ENCODE measurements around the gene TTBK2.

Gene TTBK2

GRCh38 chr15:42845581-42845980 is 75.0 kb downstream of the TTBK2 start:
- Histone ChIP-seq H3K27ac (ENCODE audit: low read length, poor library complexity, severe bottlenecking) (no peak overlapping the region), H2AK5ac (ENCODE audit: low read length, severe bottlenecking) (no peak overlapping the region), H2BK5ac (ENCODE audit: low read depth, low read length, poor library complexity, severe bottlenecking) (no peak overlapping the region), H3K23ac (ENCODE audit: low read length in 2 of 2) (no peak overlapping the region), H2AFZ (ENCODE audit: low read depth, low read length) (no peak overlapping the region), H3K18ac (ENCODE audit: low read depth in 1 of 2, low read length in 2 of 2) (no peak overlapping the region), H3K4me3 (ENCODE audit: insufficient read depth in 1 of 2, low read depth in 1 of 2, low read length in 2 of 2) (no peak overlapping the region), H2BK120ac (ENCODE audit: low read depth, low read length) (no peak overlapping the region), H3K4me1 (ENCODE audit: control insufficient read depth, insufficient read depth, low read depth, low read length) (no peaks in the 10 kb centered on the region), H4K91ac (ENCODE audit: low read length) (no peak overlapping the region), H3K4ac (ENCODE audit: low read depth in 1 of 2, low read length in 2 of 2) (no peak overlapping the region), H3K4me2 (ENCODE audit: low read length, poor library complexity, severe bottlenecking) (no peak overlapping the region), H3K9ac (ENCODE audit: low read length) (no peak overlapping the region), H2BK12ac (ENCODE audit: low read length in 2 of 2) (no peak overlapping the region), H3K14ac (ENCODE audit: low read length in 2 of 2) (no peak overlapping the region), H4K8ac (ENCODE audit: low read length) (no peak overlapping the region), H3K79me1 (replicated peaks; ENCODE audit: low read length, poor library complexity, severe bottlenecking) (peaks cover 5% of the 10 kb centered on the region), H2BK15ac (ENCODE audit: low read depth, poor library complexity, severe bottlenecking) (no peak overlapping the region), H3K36me3 (ENCODE audit: control insufficient read depth in 1 of 2, insufficient read depth in 2 of 2, low read depth in 1 of 2, low read length in 2 of 2) (peaks cover 0 to 4% of the 10 kb centered on the region in 2 experiments), H3K9me3 (ENCODE audit: control insufficient read depth, low read length) (peaks cover 11% of the 10 kb centered on the region), H3K27me3 (ENCODE audit: control insufficient read depth in 1 of 2, insufficient read depth in 1 of 2, low read length in 2 of 2) (no peaks in the 10 kb centered on the region)
- DNase-seq = no peak
- 96% methylated on average over 3 of the region's 5 CpGs for WGBS

GRCh38 chr15:42843699-42844098 is 76.9 kb downstream of the TTBK2 start:
- H4K91ac ChIP-seq (ENCODE audit: low read length) = no peak overlapping the region
- no peaks in the 10 kb centered on the region for H3K27me3 ChIP-seq (ENCODE audit: control insufficient read depth in 1 of 2, insufficient read depth in 1 of 2, low read length in 2 of 2)
- H3K36me3 ChIP-seq (ENCODE audit: control insufficient read depth in 1 of 2, insufficient read depth in 2 of 2, low read depth in 1 of 2, low read length in 2 of 2) = peaks cover 0 to 5% of the 10 kb centered on the region in 2 experiments
- no peak overlapping the region for H3K9ac ChIP-seq (ENCODE audit: low read length)
- no peak overlapping the region for H2AK5ac ChIP-seq (ENCODE audit: low read length, severe bottlenecking)
- no peak overlapping the region for H2BK5ac ChIP-seq (ENCODE audit: low read depth, low read length, poor library complexity, severe bottlenecking)
- no peak overlapping the region for H3K4ac ChIP-seq (ENCODE audit: low read depth in 1 of 2, low read length in 2 of 2)
- H3K9me3 ChIP-seq (ENCODE audit: control insufficient read depth, low read length) = peaks cover 11% of the 10 kb centered on the region
- no peaks in the 10 kb centered on the region for H3K4me1 ChIP-seq (ENCODE audit: control insufficient read depth, insufficient read depth, low read depth, low read length)
- no peak overlapping the region for H2AFZ ChIP-seq (ENCODE audit: low read depth, low read length)
- no peak overlapping the region for H3K27ac ChIP-seq (ENCODE audit: low read length, poor library complexity, severe bottlenecking)
- H3K4me3 ChIP-seq (ENCODE audit: insufficient read depth in 1 of 2, low read depth in 1 of 2, low read length in 2 of 2) = no peak overlapping the region
- no peak overlapping the region for H3K14ac ChIP-seq (ENCODE audit: low read length in 2 of 2)
- no peak overlapping the region for H4K8ac ChIP-seq (ENCODE audit: low read length)
- H2BK12ac ChIP-seq (ENCODE audit: low read length in 2 of 2) = no peak overlapping the region
- H3K23ac ChIP-seq (ENCODE audit: low read length in 2 of 2) = no peak overlapping the region
- DNase-seq = no peak
- peaks cover 3% of the 10 kb centered on the region for H3K79me1 ChIP-seq (replicated peaks; ENCODE audit: low read length, poor library complexity, severe bottlenecking)
- H3K4me2 ChIP-seq (ENCODE audit: low read length, poor library complexity, severe bottlenecking) = no peak overlapping the region
- H2BK120ac ChIP-seq (ENCODE audit: low read depth, low read length) = no peak overlapping the region
- H2BK15ac ChIP-seq (ENCODE audit: low read depth, poor library complexity, severe bottlenecking) = no peak overlapping the region
- no peak overlapping the region for H3K18ac ChIP-seq (ENCODE audit: low read depth in 1 of 2, low read length in 2 of 2)
- WGBS = 89% methylated on average over 1 of the region's 4 CpGs

GRCh38 chr15:42836251-42836650 is 84.3 kb downstream of the TTBK2 start:
- H3K4me1 ChIP-seq (ENCODE audit: control insufficient read depth, insufficient read depth, low read depth, low read length) = no peaks in the 10 kb centered on the region
- no peak overlapping the region for H4K91ac ChIP-seq (ENCODE audit: low read length)
- no peak overlapping the region for H3K14ac ChIP-seq (ENCODE audit: low read length in 2 of 2)

GRCh38 chr15:42832576-42832975 is 88.0 kb downstream of the TTBK2 start:
- H2AFZ ChIP-seq (ENCODE audit: low read depth, low read length) = no peak overlapping the region
- no peak overlapping the region for H3K9ac ChIP-seq (ENCODE audit: low read length)
- no peaks in the 10 kb centered on the region for H3K27me3 ChIP-seq (ENCODE audit: control insufficient read depth in 1 of 2, insufficient read depth in 1 of 2, low read length in 2 of 2)
- 21% methylated on average over 3 of the region's 5 CpGs for WGBS
- H3K4me1 ChIP-seq (ENCODE audit: control insufficient read depth, insufficient read depth, low read depth, low read length) = no peaks in the 10 kb centered on the region
- H3K14ac ChIP-seq (ENCODE audit: low read length in 2 of 2) = no peak overlapping the region
- no peak overlapping the region for H2BK5ac ChIP-seq (ENCODE audit: low read depth, low read length, poor library complexity, severe bottlenecking)
- H3K4ac ChIP-seq (ENCODE audit: low read depth in 1 of 2, low read length in 2 of 2) = no peak overlapping the region
- H3K4me3 ChIP-seq (ENCODE audit: insufficient read depth in 1 of 2, low read depth in 1 of 2, low read length in 2 of 2) = no peak overlapping the region
- H3K4me2 ChIP-seq (ENCODE audit: low read length, poor library complexity, severe bottlenecking) = no peak overlapping the region
- H2BK12ac ChIP-seq (ENCODE audit: low read length in 2 of 2) = no peak overlapping the region
- no peak overlapping the region for H4K91ac ChIP-seq (ENCODE audit: low read length)
- peak overlapping the region; percentile 69 for H3K27ac ChIP-seq (ENCODE audit: low read length, poor library complexity, severe bottlenecking)
- no peak overlapping the region for H2AK5ac ChIP-seq (ENCODE audit: low read length, severe bottlenecking)
- H3K36me3 ChIP-seq (ENCODE audit: control insufficient read depth in 1 of 2, insufficient read depth in 2 of 2, low read depth in 1 of 2, low read length in 2 of 2) = peaks cover 0 to 1% of the 10 kb centered on the region in 2 experiments
- no peak overlapping the region for H3K23ac ChIP-seq (ENCODE audit: low read length in 2 of 2)
- no peaks in the 10 kb centered on the region for H3K9me3 ChIP-seq (ENCODE audit: control insufficient read depth, low read length)
- H2BK15ac ChIP-seq (ENCODE audit: low read depth, poor library complexity, severe bottlenecking) = no peak overlapping the region
- peak; percentile 65 for DNase-seq
- no peak overlapping the region for H3K18ac ChIP-seq (ENCODE audit: low read depth in 1 of 2, low read length in 2 of 2)
- H3K79me1 ChIP-seq (replicated peaks; ENCODE audit: low read length, poor library complexity, severe bottlenecking) = no peaks in the 10 kb centered on the region
- H4K8ac ChIP-seq (ENCODE audit: low read length) = no peak overlapping the region
- H2BK120ac ChIP-seq (ENCODE audit: low read depth, low read length) = no peak overlapping the region

More at GRCh38 chr15:42836251-42836650, 84.3 kb downstream of the TTBK2 start:
- Histone ChIP-seq H3K4me2 (ENCODE audit: low read length, poor library complexity, severe bottlenecking) (no peak overlapping the region), H3K18ac (ENCODE audit: low read depth in 1 of 2, low read length in 2 of 2) (no peak overlapping the region), H4K8ac (ENCODE audit: low read length) (no peak overlapping the region), H2BK15ac (ENCODE audit: low read depth, poor library complexity, severe bottlenecking) (no peak overlapping the region), H2AFZ (ENCODE audit: low read depth, low read length) (no peak overlapping the region), H3K4me3 (ENCODE audit: insufficient read depth in 1 of 2, low read depth in 1 of 2, low read length in 2 of 2) (no peak overlapping the region), H3K36me3 (ENCODE audit: control insufficient read depth in 1 of 2, insufficient read depth in 2 of 2, low read depth in 1 of 2, low read length in 2 of 2) (peaks cover 3 to 5% of the 10 kb centered on the region in 2 experiments), H3K27me3 (ENCODE audit: control insufficient read depth in 1 of 2, insufficient read depth in 1 of 2, low read length in 2 of 2) (no peaks in the 10 kb centered on the region), H3K9me3 (ENCODE audit: control insufficient read depth, low read length) (no peaks in the 10 kb centered on the region), H3K27ac (ENCODE audit: low read length, poor library complexity, severe bottlenecking) (no peak overlapping the region), H2BK120ac (ENCODE audit: low read depth, low read length) (no peak overlapping the region), H2AK5ac (ENCODE audit: low read length, severe bottlenecking) (no peak overlapping the region), H2BK5ac (ENCODE audit: low read depth, low read length, poor library complexity, severe bottlenecking) (no peak overlapping the region), H2BK12ac (ENCODE audit: low read length in 2 of 2) (no peak overlapping the region), H3K79me1 (replicated peaks; ENCODE audit: low read length, poor library complexity, severe bottlenecking) (no peaks in the 10 kb centered on the region), H3K23ac (ENCODE audit: low read length in 2 of 2) (no peak overlapping the region), H3K4ac (ENCODE audit: low read depth in 1 of 2, low read length in 2 of 2) (no peak overlapping the region), H3K9ac (ENCODE audit: low read length) (no peak overlapping the region)
- WGBS = no CpG with 5 or more reads among the region's 1 CpG
- DNase-seq = peak; percentile 6

All from mesenchymal stem cell (in vitro differentiated cells and primary cell).